ENCODE measurements around the gene KRT6C.

Gene KRT6C

GRCh38 chr12:52432559-52433207, 40.9 kb downstream of the KRT6C start:
- no peaks in the 10 kb centered on the region for H3K79me2 ChIP-seq
- H3K27me3 ChIP-seq (ENCODE audit: control insufficient read depth, insufficient read depth, low read length), result no peaks in the 10 kb centered on the region
- no peak overlapping the region for H3K27ac ChIP-seq
- H3K9ac ChIP-seq, result no peak overlapping the region
- no peak overlapping the region for H3K4me2 ChIP-seq (ENCODE audit: low read length)
- no peaks in the 10 kb centered on the region for H3K36me3 ChIP-seq (ENCODE audit: control insufficient read depth, insufficient read depth, low read length)
- no peak for TF ChIP-seq CTCF (IDR thresholded peaks at IDR 0.05)
- no peaks in the 10 kb centered on the region for H3K9me3 ChIP-seq (ENCODE audit: control insufficient read depth, low read length)
- H3K4me3 ChIP-seq (ENCODE audit: low read depth, low read length), result no peak overlapping the region
- no peaks in the 10 kb centered on the region for H3K4me1 ChIP-seq
- H2AFZ ChIP-seq, result no peak overlapping the region

GRCh38 chr12:52428121-52428520, 45.5 kb downstream of the KRT6C start:
- no peak for TF ChIP-seq CTCF (IDR thresholded peaks at IDR 0.05)
- Histone ChIP-seq H3K4me1 (no peaks in the 10 kb centered on the region), H3K79me2 (no peaks in the 10 kb centered on the region), H2AFZ (no peak overlapping the region), H3K9ac (no peak overlapping the region), H3K9me3 (ENCODE audit: control insufficient read depth, low read length) (no peaks in the 10 kb centered on the region), H3K4me2 (ENCODE audit: low read length) (no peak overlapping the region), H3K27me3 (ENCODE audit: control insufficient read depth, insufficient read depth, low read length) (no peaks in the 10 kb centered on the region), H3K36me3 (ENCODE audit: control insufficient read depth, insufficient read depth, low read length) (no peaks in the 10 kb centered on the region), H3K4me3 (ENCODE audit: low read depth, low read length) (no peak overlapping the region), H3K27ac (no peak overlapping the region)

- H3K4me2 ChIP-seq (ENCODE audit: low read length), result no peak overlapping the region
- H2AFZ ChIP-seq, result no peak overlapping the region
- no peak overlapping the region for H3K27ac ChIP-seq
- TF ChIP-seq CTCF (IDR thresholded peaks at IDR 0.05), result no peak
- H3K9ac ChIP-seq, result no peak overlapping the region
- H3K4me1 ChIP-seq, result no peaks in the 10 kb centered on the region
- no peaks in the 10 kb centered on the region for H3K36me3 ChIP-seq (ENCODE audit: control insufficient read depth, insufficient read depth, low read length)
- no peaks in the 10 kb centered on the region for H3K79me2 ChIP-seq
- H3K4me3 ChIP-seq (ENCODE audit: low read depth, low read length), result no peak overlapping the region
- no peaks in the 10 kb centered on the region for H3K9me3 ChIP-seq (ENCODE audit: control insufficient read depth, low read length)
- H3K27me3 ChIP-seq (ENCODE audit: control insufficient read depth, insufficient read depth, low read length), result no peaks in the 10 kb centered on the region
Observed at GRCh38 chr12:52427083-52427482, 46.5 kb downstream of the KRT6C start.

- Histone ChIP-seq H3K27ac (no peak overlapping the region), H3K27me3 (ENCODE audit: control insufficient read depth, insufficient read depth, low read length) (no peaks in the 10 kb centered on the region)
Observed at GRCh38 chr12:52426034-52426433, 47.6 kb downstream of the KRT6C start.

More at GRCh38 chr12:52426034-52426433, 47.6 kb downstream of the KRT6C start:
- Histone ChIP-seq H3K4me1 (no peaks in the 10 kb centered on the region), H3K79me2 (no peaks in the 10 kb centered on the region), H2AFZ (no peak overlapping the region), H3K4me2 (ENCODE audit: low read length) (no peak overlapping the region), H3K36me3 (ENCODE audit: control insufficient read depth, insufficient read depth, low read length) (no peaks in the 10 kb centered on the region), H3K9me3 (ENCODE audit: control insufficient read depth, low read length) (no peaks in the 10 kb centered on the region), H3K4me3 (ENCODE audit: low read depth, low read length) (no peak overlapping the region), H3K9ac (no peak overlapping the region)
- TF ChIP-seq CTCF (IDR thresholded peaks at IDR 0.05), result no peak
